CD4-positive, CD25-positive, alpha-beta regulatory T cell (primary cell): Measurements from ENCODE around the gene SCAP. TPM values are rescaled to one million over a fixed set of nuclear protein-coding genes. Genes with fewer than 3 reads are reported as not detected.

ENCODE experiments used
- ATAC-seq, 2 donors: fragments of 150-1000 bp; cut with Tn5 transposase; one replicate each; pipeline ENCODE4 v1.10.0; 2021; ENCODE audit warnings: low read depth in 2 of 2, moderate number of reproducible peaks in 2 of 2, moderate library complexity in 1 of 2
- DNase-seq, 3 donors: peaks; one replicate each; pipeline versions ENCODE4 v3.0.0 to v3.0.0-alpha.2; 2012 to 2022; ENCODE audit warnings: mixed read lengths in 1 of 3
- H3K27ac ChIP-seq: one replicate; pipeline ENCODE4 v1.7.0; 2013; ENCODE audit warnings: mild to moderate bottlenecking, low read length; ENCODE audit not compliant: insufficient read depth, poor library complexity, severe bottlenecking
- H3K27me3 ChIP-seq: one replicate; pipeline ENCODE4 v1.7.0; 2013; ENCODE audit warnings: low read length; ENCODE audit not compliant: control insufficient read depth, insufficient read depth
- H3K36me3 ChIP-seq: one replicate; pipeline ENCODE4 v1.7.0; 2013; ENCODE audit warnings: mild to moderate bottlenecking, low read length, moderate library complexity; ENCODE audit not compliant: control insufficient read depth, insufficient read depth
- H3K4me1 ChIP-seq: 2 replicates; pipeline ENCODE4 v1.7.0; 2013; ENCODE audit warnings: mild to moderate bottlenecking, low read length; ENCODE audit not compliant: insufficient read depth, control insufficient read depth, poor library complexity, severe bottlenecking
- H3K4me3 ChIP-seq: one replicate; pipeline ENCODE4 v1.7.0; 2013; ENCODE audit warnings: low read depth, mild to moderate bottlenecking, low read length, moderate library complexity
- H3K9me3 ChIP-seq, 2 experiments: 1 replicate in 1 of 2; 2 replicates in 1 of 2; pipeline ENCODE4 v1.7.0; 2013; ENCODE audit warnings: low read length in 2 of 2, mild to moderate bottlenecking in 1 of 2, moderate library complexity in 1 of 2; ENCODE audit not compliant: control insufficient read depth in 2 of 2
- H3K27ac Mint-ChIP-seq, 3 donors: one replicate each; pipeline ENCODE4 v1.8.0; 2020 to 2022; ENCODE audit warnings: mild to moderate bottlenecking in 3 of 3, mixed read lengths in 3 of 3, moderate library complexity in 2 of 3
- H3K27me3 Mint-ChIP-seq: one replicate; pipeline ENCODE4 v1.8.0; 2022; ENCODE audit warnings: mild to moderate bottlenecking, mixed read lengths
- H3K36me3 Mint-ChIP-seq: one replicate; pipeline ENCODE4 v1.8.0; 2020; ENCODE audit warnings: mixed read lengths
- H3K4me1 Mint-ChIP-seq, 4 donors: one replicate each; pipeline ENCODE4 v1.8.0; 2020 to 2022; ENCODE audit warnings: mixed read lengths in 4 of 4, mild to moderate bottlenecking in 1 of 4
- H3K4me3 Mint-ChIP-seq, 4 donors: one replicate each; pipeline ENCODE4 v1.8.0; 2020 to 2022; ENCODE audit warnings: mild to moderate bottlenecking in 4 of 4, mixed read lengths in 4 of 4, moderate library complexity in 3 of 4
- H3K9me3 Mint-ChIP-seq, 7 donors: one replicate each; pipeline ENCODE4 v1.8.0; 2020 to 2022; ENCODE audit warnings: mixed read lengths in 7 of 7, mild to moderate bottlenecking in 3 of 7, moderate library complexity in 2 of 7
- polyA plus RNA-seq, 4 donors: library from polyadenylated mRNA; unstranded; fragments of 300-500 nt; fragmentation: Illumina TruSeq; gene quantifications; one replicate each; pipeline ENCODE4 v1.2.3, GENCODE V29; 2021
- total RNA-seq: library from RNA; stranded (reverse); gene quantifications from one replicate; pipeline ENCODE4 v1.2.3, GENCODE V29; 2022

SCAP gene
- total and polyA plus RNA-seq, 5 donors from 2014 or later = 43.2 to 92.4 (median 47.1) TPM

DNA sequence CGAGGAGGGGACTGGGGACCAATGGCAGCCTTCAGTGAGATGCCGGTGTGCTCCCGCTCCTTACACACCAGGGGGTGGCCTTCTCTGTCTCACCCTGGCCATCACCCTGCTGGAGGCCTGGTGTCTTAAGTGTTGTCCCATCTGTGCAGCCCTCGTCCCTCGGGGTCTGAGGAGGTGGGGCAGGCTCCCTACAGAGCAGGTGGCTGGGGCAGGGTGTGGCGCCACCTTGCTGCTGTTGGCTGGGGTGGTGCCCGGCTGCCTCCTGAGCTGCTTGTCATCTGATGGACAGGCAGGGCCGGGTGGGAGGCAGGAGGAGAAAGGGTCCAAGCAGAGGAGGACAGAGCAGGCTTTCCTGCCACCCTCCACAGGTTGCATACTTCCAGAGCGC is 69.0 kb downstream of the SCAP start:
- Histone ChIP-seq H3K27me3 (no peaks in the 10 kb centered on the region), H3K27ac (no peak overlapping the region), H3K4me1 (no peaks in the 10 kb centered on the region), H3K36me3 (peaks cover 48% of the 10 kb centered on the region), H3K9me3 (no peaks in the 10 kb centered on the region), H3K4me3 (no peak overlapping the region)
- ATAC-seq (no peak), DNase-seq (no peak)
- Mint-ChIP-seq H3K27me3 (no peaks in the 10 kb centered on the region), H3K27ac (no peak overlapping the region), H3K4me1 (peaks cover 0 to under 1% (median 0%) of the 10 kb centered on the region in 4 donors), H3K4me3 (no peak overlapping the region), H3K36me3 (peaks cover 3% of the 10 kb centered on the region), H3K9me3 (no peaks in the 10 kb centered on the region)

DNA sequence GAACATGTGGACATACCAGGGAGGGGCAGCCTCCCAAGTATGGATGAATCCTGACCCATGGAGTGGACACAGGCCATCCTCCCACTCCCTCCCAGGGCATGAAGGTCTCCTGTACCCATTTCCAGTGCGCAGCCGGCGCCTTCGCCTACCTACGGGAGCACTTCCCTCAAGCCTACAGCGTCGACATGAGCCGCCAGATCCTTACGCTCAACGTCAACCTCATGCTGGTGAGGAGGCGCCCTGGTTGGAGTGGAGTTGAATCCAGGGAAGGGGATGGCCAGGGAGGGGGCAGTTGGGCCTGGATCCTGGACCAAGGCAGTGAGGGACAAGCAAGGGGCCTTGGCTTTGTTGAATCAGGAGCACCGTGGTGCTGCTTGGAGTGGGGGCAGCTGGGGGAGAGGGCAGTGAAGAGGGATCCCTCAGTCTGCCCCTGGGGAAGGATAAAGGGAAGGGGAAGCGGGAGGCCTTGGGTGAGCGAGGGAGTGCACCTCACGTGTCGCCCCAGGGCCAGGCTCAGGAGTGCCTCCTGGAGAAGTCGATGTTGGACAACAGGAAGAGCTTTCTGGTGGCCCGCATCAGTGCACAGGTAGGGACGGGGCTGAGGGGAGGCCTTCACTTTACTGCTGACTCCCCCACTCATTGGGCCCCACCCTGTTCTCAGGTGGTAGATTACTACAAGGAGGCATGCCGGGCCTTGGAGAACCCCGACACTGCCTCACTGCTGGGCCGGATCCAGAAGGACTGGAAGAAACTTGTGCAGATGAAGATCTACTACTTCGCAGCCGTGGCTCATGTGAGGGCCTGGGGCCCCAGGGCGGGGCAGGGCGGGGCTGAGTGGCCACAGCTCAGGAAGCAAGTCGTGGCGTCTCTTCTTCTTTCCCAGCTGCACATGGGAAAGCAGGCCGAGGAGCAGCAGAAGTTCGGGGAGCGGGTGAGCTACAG is 69.7 kb downstream of the SCAP start:
- Histone ChIP-seq H3K27ac (no peak overlapping the region), H3K36me3 (peaks cover 43% of the 10 kb centered on the region), H3K9me3 (no peaks in the 10 kb centered on the region), H3K27me3 (no peaks in the 10 kb centered on the region), H3K4me3 (no peak overlapping the region), H3K4me1 (no peaks in the 10 kb centered on the region)
- Mint-ChIP-seq H3K36me3 (peaks cover 6% of the 10 kb centered on the region), H3K27me3 (no peaks in the 10 kb centered on the region), H3K4me3 (peak overlapping the region in 1 of 4 donors; percentile 71), H3K4me1 (peaks cover 0 to 6% (median 0%) of the 10 kb centered on the region in 4 donors), H3K27ac (no peak overlapping the region), H3K9me3 (no peaks in the 10 kb centered on the region)
- ATAC-seq = no peak
- DNase-seq = no peak

GRCh38 chr3:47404955-47405790 is 70.6 kb downstream of the SCAP start:
- Mint-ChIP-seq H3K4me3 (no peak overlapping the region), H3K27me3 (no peaks in the 10 kb centered on the region), H3K36me3 (peaks cover 6% of the 10 kb centered on the region), H3K4me1 (peaks cover 0 to 6% (median 0%) of the 10 kb centered on the region in 4 donors), H3K9me3 (no peaks in the 10 kb centered on the region), H3K27ac (no peak overlapping the region)
- DNase-seq = no peak
- H3K27ac ChIP-seq = no peak overlapping the region
- no peaks in the 10 kb centered on the region for H3K27me3 ChIP-seq
- no peak for ATAC-seq
- peaks cover 45% of the 10 kb centered on the region for H3K36me3 ChIP-seq
- H3K4me1 ChIP-seq = no peaks in the 10 kb centered on the region
- H3K4me3 ChIP-seq = no peak overlapping the region
- no peaks in the 10 kb centered on the region for H3K9me3 ChIP-seq

DNA sequence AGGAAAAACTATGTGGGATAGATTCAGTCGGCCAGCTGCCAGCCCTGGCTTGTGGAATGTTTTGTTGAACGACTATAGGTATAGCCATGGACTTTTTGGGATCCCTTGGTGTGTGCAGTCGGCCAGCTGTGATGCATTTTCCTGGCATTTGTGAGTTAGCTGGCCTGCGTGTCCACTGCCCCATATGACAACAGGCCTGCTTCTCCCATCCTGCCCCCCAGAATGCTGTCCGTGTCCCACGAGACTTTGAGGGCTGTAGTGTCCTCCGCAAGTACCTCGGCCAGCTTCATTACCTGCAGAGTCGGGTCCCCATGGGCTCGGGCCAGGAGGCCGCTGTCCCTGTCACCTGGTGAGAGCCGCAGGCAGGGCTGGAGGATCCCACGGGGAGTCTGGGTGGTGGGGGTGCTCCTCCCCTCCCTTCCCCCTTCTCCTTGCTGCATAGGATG is 71.3 kb downstream of the SCAP start:
- no peaks in the 10 kb centered on the region for H3K9me3 Mint-ChIP-seq
- Histone ChIP-seq H3K9me3 (no peaks in the 10 kb centered on the region), H3K27me3 (no peaks in the 10 kb centered on the region), H3K36me3 (peaks cover 42% of the 10 kb centered on the region), H3K4me3 (no peak overlapping the region), H3K27ac (no peak overlapping the region), H3K4me1 (no peaks in the 10 kb centered on the region)
- ATAC-seq = no peak
- H3K27ac Mint-ChIP-seq = no peak overlapping the region
- no peaks in the 10 kb centered on the region for H3K27me3 Mint-ChIP-seq
- peaks cover 6% of the 10 kb centered on the region for H3K36me3 Mint-ChIP-seq
- DNase-seq = no peak
- H3K4me3 Mint-ChIP-seq = no peak overlapping the region
- peaks cover 0 to 6% (median 0%) of the 10 kb centered on the region in 4 donors for H3K4me1 Mint-ChIP-seq

- no peak overlapping the region for H3K27ac ChIP-seq
- no peak overlapping the region for H3K4me3 ChIP-seq
- H3K27me3 ChIP-seq = no peaks in the 10 kb centered on the region
- DNase-seq = no peak
- no peak overlapping the region for H3K4me3 Mint-ChIP-seq
- H3K36me3 ChIP-seq = peaks cover 35% of the 10 kb centered on the region
- H3K27me3 Mint-ChIP-seq = no peaks in the 10 kb centered on the region
- no peaks in the 10 kb centered on the region for H3K9me3 Mint-ChIP-seq
- no peak for ATAC-seq
- no peaks in the 10 kb centered on the region for H3K9me3 ChIP-seq
- H3K27ac Mint-ChIP-seq = peak overlapping the region in 2 of 3 donors; percentile 31 to 81
- peaks cover 5 to 24% (median 12%) of the 10 kb centered on the region in 4 donors for H3K4me1 Mint-ChIP-seq
- peaks cover 15% of the 10 kb centered on the region for H3K36me3 Mint-ChIP-seq
- no peaks in the 10 kb centered on the region for H3K4me1 ChIP-seq
These were observed 76.0 kb downstream of the SCAP start for GRCh38 chr3:47399531-47400270.

GRCh38 chr3:47399016-47399415 is 76.7 kb downstream of the SCAP start:
- H3K27ac Mint-ChIP-seq = peak overlapping the region in 1 of 3 donors; percentile 81
- ATAC-seq (no peak), DNase-seq (no peak)
- H3K4me3 Mint-ChIP-seq = no peak overlapping the region
- Histone ChIP-seq H3K27me3 (no peaks in the 10 kb centered on the region), H3K4me3 (no peak overlapping the region), H3K36me3 (peaks cover 35% of the 10 kb centered on the region), H3K4me1 (no peaks in the 10 kb centered on the region), H3K27ac (no peak overlapping the region), H3K9me3 (no peaks in the 10 kb centered on the region)
- H3K9me3 Mint-ChIP-seq = no peaks in the 10 kb centered on the region
- peaks cover 10 to 31% (median 16%) of the 10 kb centered on the region in 4 donors for H3K4me1 Mint-ChIP-seq
- no peaks in the 10 kb centered on the region for H3K27me3 Mint-ChIP-seq
- peaks cover 15% of the 10 kb centered on the region for H3K36me3 Mint-ChIP-seq

GRCh38 chr3:47398228-47398627 is 77.5 kb downstream of the SCAP start:
- Mint-ChIP-seq H3K9me3 (no peaks in the 10 kb centered on the region), H3K4me1 (peaks cover 12 to 35% (median 22%) of the 10 kb centered on the region in 4 donors), H3K27ac (peak overlapping the region in 1 of 3 donors; percentile 25), H3K4me3 (no peak overlapping the region), H3K27me3 (no peaks in the 10 kb centered on the region), H3K36me3 (peaks cover 15% of the 10 kb centered on the region)
- peaks cover 35% of the 10 kb centered on the region for H3K36me3 ChIP-seq
- no peaks in the 10 kb centered on the region for H3K9me3 ChIP-seq
- ATAC-seq (no peak), DNase-seq (no peak)
- H3K4me1 ChIP-seq = no peaks in the 10 kb centered on the region
- H3K27me3 ChIP-seq = no peaks in the 10 kb centered on the region
- H3K4me3 ChIP-seq = no peak overlapping the region
- H3K27ac ChIP-seq = no peak overlapping the region
